CD14-positive monocyte (primary cell): ENCODE measurements around the gene FAM200B. TPM values are rescaled to one million over a fixed set of nuclear protein-coding genes. Genes with fewer than 3 reads are reported as not detected.

Experiments used
- DNase-seq, 3 donors: peaks; one replicate each; pipeline ENCODE4 v3.0.0-alpha.2; 2011 to 2022
- H2AFZ ChIP-seq: 2 replicates; pipeline ENCODE4 v1.6.0; 2012; ENCODE audit warnings: mild to moderate bottlenecking, low read depth, low read length, inconsistent platforms; ENCODE audit not compliant: insufficient read depth, poor library complexity, severe bottlenecking
- H3K27ac ChIP-seq, 2 donors: 1 replicate in 1 of 2; 2 replicates in 1 of 2; pipeline ENCODE4 v1.5.1; 2012 to 2013; ENCODE audit warnings: low read length in 2 of 2, control low read depth in 1 of 2, inconsistent platforms in 1 of 2, low read depth in 1 of 2, mild to moderate bottlenecking in 1 of 2
- H3K27me3 ChIP-seq, 2 donors: one replicate each; pipeline versions ENCODE4 v1.6.0 to v1.6.1; 2011 to 2013; ENCODE audit warnings: low read length in 2 of 2; ENCODE audit not compliant: control insufficient read depth in 2 of 2, insufficient read depth in 2 of 2
- H3K36me3 ChIP-seq, 2 donors: replicated peaks in 1 of 2; 1 replicate in 1 of 2; 2 replicates in 1 of 2; pipeline versions ENCODE4 v1.5.1 to v1.6.1; 2012 to 2013; ENCODE audit warnings: low read length in 2 of 2, control low read depth in 1 of 2, inconsistent platforms in 1 of 2, mild to moderate bottlenecking in 1 of 2; ENCODE audit not compliant: insufficient read depth in 2 of 2, control insufficient read depth in 1 of 2
- H3K4me1 ChIP-seq, 2 donors: 1 replicate in 1 of 2; 2 replicates in 1 of 2; pipeline versions ENCODE4 v1.5.1 to v1.6.1; 2012 to 2013; ENCODE audit warnings: low read length in 2 of 2, control low read depth in 1 of 2, inconsistent platforms in 1 of 2, mild to moderate bottlenecking in 1 of 2, moderate library complexity in 1 of 2; ENCODE audit not compliant: insufficient read depth in 2 of 2, control insufficient read depth in 1 of 2
- H3K4me2 ChIP-seq: replicated peaks from 2 replicates; pipeline ENCODE3; 2012; ENCODE audit warnings: low read length, moderate library complexity, mild to moderate bottlenecking; ENCODE audit not compliant: poor library complexity, severe bottlenecking; ENCODE audit errors: extremely low read depth
- H3K4me3 ChIP-seq, 3 experiments: fragments of 200-600 bp in 1 of 3; sonication (generic) in 1 of 3; replicated peaks in 1 of 3; 1 replicate in 2 of 3; 2 replicates in 1 of 3; pipeline ENCODE4 v1.5.1; 2011 to 2013; ENCODE audit warnings: low read length in 3 of 3, mild to moderate bottlenecking in 3 of 3, control low read depth in 2 of 3, low read depth in 2 of 3, inconsistent platforms in 1 of 3, moderate library complexity in 1 of 3
- H3K79me2 ChIP-seq: 2 replicates; pipeline ENCODE4 v1.6.0; 2012; ENCODE audit warnings: mild to moderate bottlenecking, control low read depth, inconsistent platforms, low read length, moderate library complexity; ENCODE audit not compliant: insufficient read depth
- H3K9ac ChIP-seq: 2 replicates; pipeline ENCODE4 v1.6.0; 2017; ENCODE audit warnings: low read length, mild to moderate bottlenecking; ENCODE audit not compliant: insufficient read depth, poor library complexity, severe bottlenecking
- H3K9me3 ChIP-seq, 2 donors: replicated peaks in 1 of 2; 1 replicate in 1 of 2; 2 replicates in 1 of 2; pipeline versions ENCODE4 v1.5.1 to v1.6.1; 2012 to 2013; ENCODE audit warnings: low read length in 2 of 2, control low read depth in 1 of 2; ENCODE audit not compliant: control insufficient read depth in 1 of 2, insufficient read depth in 1 of 2
- H4K20me1 ChIP-seq: 2 replicates; pipeline ENCODE4 v1.6.0; 2012; ENCODE audit warnings: mild to moderate bottlenecking, low read length, control low read depth, moderate library complexity; ENCODE audit not compliant: insufficient read depth
- H3K27ac Mint-ChIP-seq, 7 donors: one replicate each; pipeline ENCODE4 v1.8.0; 2020; ENCODE audit warnings: mild to moderate bottlenecking in 7 of 7, mixed read lengths in 7 of 7, moderate library complexity in 6 of 7, inconsistent platforms in 2 of 7
- H3K27me3 Mint-ChIP-seq, 3 donors: one replicate each; pipeline ENCODE4 v1.8.0; 2021 to 2022; ENCODE audit warnings: low read depth in 3 of 3, mild to moderate bottlenecking in 3 of 3, mixed read lengths in 3 of 3, moderate library complexity in 3 of 3, inconsistent platforms in 1 of 3
- H3K36me3 Mint-ChIP-seq, 2 donors: one replicate each; pipeline ENCODE4 v1.8.0; 2020; ENCODE audit warnings: mixed read lengths in 2 of 2, inconsistent platforms in 1 of 2, mild to moderate bottlenecking in 1 of 2
- H3K4me1 Mint-ChIP-seq: one replicate; pipeline ENCODE4 v1.8.0; 2020; ENCODE audit warnings: mild to moderate bottlenecking, mixed read lengths
- H3K4me3 Mint-ChIP-seq, 2 donors: one replicate each; pipeline ENCODE4 v1.8.0; 2020; ENCODE audit warnings: mild to moderate bottlenecking in 2 of 2, mixed read lengths in 2 of 2, moderate library complexity in 1 of 2
- H3K9me3 Mint-ChIP-seq, 7 donors: one replicate each; pipeline ENCODE4 v1.8.0; 2020 to 2022; ENCODE audit warnings: mixed read lengths in 7 of 7, mild to moderate bottlenecking in 6 of 7, moderate library complexity in 6 of 7, inconsistent platforms in 2 of 7
- CTCF ChIP-seq: fragments of 200-600 bp; IDR thresholded peaks from one replicate; pipeline ENCODE4 v1.8.0; 2022; ENCODE audit warnings: antibody characterized with exemption, mild to moderate bottlenecking
- WGBS: methylation state at CpG from one replicate; pipeline ENCODE4 v1.1.5; 2013; ENCODE audit warnings: missing lambda C conversion rate; ENCODE audit not compliant: insufficient coverage; 5-methylcytosine and 5-hydroxymethylcytosine counted together
- intact Hi-C, 2 donors: fragments of 100-400 bp; cut with micrococcal nuclease; formaldehyde crosslinking; loops; one replicate each; pipeline versions ENCODE4 v1.15.0 to v1.15.1; 2023
- polyA plus RNA-seq, 3 donors: library from polyadenylated mRNA; depleted of rRNA in 1 of 3; unstranded in 2 of 3; stranded (reverse) in 1 of 3; fragments of 300-500 nt in 2 of 3; fragments of >200 nt in 1 of 3; fragmentation: Illumina TruSeq in 2 of 3; gene quantifications; 1 replicate in 2 of 3; 2 replicates in 1 of 3; pipeline ENCODE4 v1.2.3, GENCODE V29; 2012 to 2021

Gene FAM200B
- polyA plus RNA-seq, 3 donors: 65.7 to 169 (median 151) TPM

- Mint-ChIP-seq H3K4me3 (no peak overlapping the region), H3K36me3 (peaks cover 60 to 69% of the 10 kb centered on the region in 2 donors), H3K4me1 (peaks cover 54% of the 10 kb centered on the region), H3K9me3 (no peaks in the 10 kb centered on the region), H3K27ac (peak overlapping the region in 1 of 7 donors; percentile 59), H3K27me3 (peaks cover 0 to 1% (median 0%) of the 10 kb centered on the region in 3 donors)
- no peaks in the 10 kb centered on the region for H3K9me3 ChIP-seq
- H3K9ac ChIP-seq: no peak overlapping the region
- WGBS: 94% methylated on average over 2 of the region's 7 CpGs
- no peak overlapping the region for H2AFZ ChIP-seq
- peaks cover 39 to 50% of the 10 kb centered on the region in 2 donors for H3K4me1 ChIP-seq
- DNase-seq: no peak
- H3K27me3 ChIP-seq: no peaks in the 10 kb centered on the region
- H4K20me1 ChIP-seq: peaks cover 47% of the 10 kb centered on the region
- peak overlapping the region in 1 of 2 donors; percentile 87 for H3K27ac ChIP-seq
- no peak for TF ChIP-seq CTCF
- peaks cover 64 to 72% of the 10 kb centered on the region in 2 donors for H3K36me3 ChIP-seq
- H3K4me2 ChIP-seq: no peak overlapping the region
- H3K79me2 ChIP-seq: peaks cover 81% of the 10 kb centered on the region
- H3K4me3 ChIP-seq: no peak overlapping the region
- intact Hi-C loops: loop anchor here in 1 of 2 donors (10.0 kb wide), 1 partner anchor 703 kb away; the partner anchor contains the start of gene CPEB2
Observed at GRCh38 chr4:15707363-15707715, 25.7 kb downstream of the FAM200B start.

- H3K4me2 ChIP-seq: no peak overlapping the region
- intact Hi-C loops: no loop called here
- H4K20me1 ChIP-seq: peaks cover 41% of the 10 kb centered on the region
- H3K4me1 ChIP-seq: peaks cover 3 to 8% of the 10 kb centered on the region in 2 donors
- TF ChIP-seq CTCF: no peak
- no peak overlapping the region for H3K9ac ChIP-seq
- H3K4me3 Mint-ChIP-seq: no peak overlapping the region
- H3K27ac Mint-ChIP-seq: peak overlapping the region in 1 of 7 donors; percentile 18
- H3K9me3 Mint-ChIP-seq: no peaks in the 10 kb centered on the region
- H3K79me2 ChIP-seq: peaks cover 74% of the 10 kb centered on the region
- no peak overlapping the region for H2AFZ ChIP-seq
- no peak for DNase-seq
- no peaks in the 10 kb centered on the region for H3K27me3 Mint-ChIP-seq
- peak overlapping the region in 1 of 2 donors; percentile 54 for H3K27ac ChIP-seq
- H3K36me3 ChIP-seq: peaks cover 92 to 98% of the 10 kb centered on the region in 2 donors
- no CpG with 5 or more reads among the region's 2 CpGs for WGBS
- no peak overlapping the region for H3K4me3 ChIP-seq
- H3K36me3 Mint-ChIP-seq: peaks cover 77 to 88% of the 10 kb centered on the region in 2 donors
- H3K27me3 ChIP-seq: no peaks in the 10 kb centered on the region
- no peaks in the 10 kb centered on the region for H3K9me3 ChIP-seq
- H3K4me1 Mint-ChIP-seq: peaks cover 14% of the 10 kb centered on the region
Observed at GRCh38 chr4:15711762-15712161, 30.1 kb downstream of the FAM200B start.
